HepG2 (cell line): ENCODE data around the gene IL6R. TPM values are rescaled to one million over a fixed set of nuclear protein-coding genes. Genes with fewer than 3 reads are reported as not detected.

Source experiments
- CENPX ChIP-seq: sonication (generic); formaldehyde crosslinking; IDR thresholded peaks from 2 replicates; pipeline ENCODE4 v1.9.0; 2021; ENCODE audit warnings: mild to moderate bottlenecking, missing genetic modification reagents, moderate library complexity
- ESRRA ChIP-seq: sonication (generic); formaldehyde crosslinking; IDR thresholded peaks from 2 replicates; pipeline ENCODE4 v1.5.1; 2020; ENCODE audit warnings: mild to moderate bottlenecking, low read depth, missing genetic modification reagents
- JDP2 ChIP-seq: sonication (generic); formaldehyde crosslinking; IDR thresholded peaks from 2 replicates; pipeline ENCODE4 v1.8.1; 2022; ENCODE audit warnings: missing genetic modification reagents, borderline replicate concordance
- KDM3A ChIP-seq: IDR thresholded peaks from 2 replicates; pipeline ENCODE4 v1.6.1; 2018; ENCODE audit warnings: low read depth, missing compliant biosample characterization
- MAZ ChIP-seq, 2 experiments: sonication (generic) in 1 of 2; formaldehyde crosslinking in 1 of 2; IDR thresholded peaks; 2 replicates each; pipeline versions ENCODE4 v1.5.0 to v1.6.1; 2012 to 2020; ENCODE audit warnings: low read depth in 2 of 2, mild to moderate bottlenecking in 2 of 2, borderline replicate concordance in 1 of 2, improper control_type of control experiment in 1 of 2, low read length in 1 of 2, missing genetic modification reagents in 1 of 2, moderate library complexity in 1 of 2
- MBNL3 ChIP-seq: fragments of 250-450 bp; sonication (Bioruptor Pico); conservative IDR thresholded peaks from 2 replicates; pipeline ENCODE4 v1.8.0; 2022; ENCODE audit warnings: mild to moderate bottlenecking, inconsistent platforms
- PHF5A ChIP-seq: IDR thresholded peaks from one replicate; pipeline ENCODE4 v1.6.1; 2018; ENCODE audit warnings: low read depth, missing genetic modification reagents; ENCODE audit not compliant: unreplicated experiment
- SPEN ChIP-seq: sonication (generic); formaldehyde crosslinking; IDR thresholded peaks from 2 replicates; pipeline ENCODE4 v1.5.1; 2020; ENCODE audit warnings: low read depth, mild to moderate bottlenecking, missing genetic modification reagents
- TOE1 ChIP-seq: sonication (generic); formaldehyde crosslinking; IDR thresholded peaks from 2 replicates; pipeline ENCODE4 v1.4.0; 2020; ENCODE audit warnings: mild to moderate bottlenecking, missing genetic modification reagents
- ZNF234 ChIP-seq: sonication (generic); formaldehyde crosslinking; conservative IDR thresholded peaks from 2 replicates; pipeline ENCODE4 v1.5.1; 2020; ENCODE audit warnings: mild to moderate bottlenecking, missing genetic modification reagents
- ZNF383 ChIP-seq: sonication (generic); formaldehyde crosslinking; IDR thresholded peaks from 2 replicates; pipeline ENCODE4 v1.4.0; 2020; ENCODE audit warnings: missing genetic modification reagents, mild to moderate bottlenecking, borderline replicate concordance
- ZNF460 ChIP-seq: sonication (generic); formaldehyde crosslinking; IDR thresholded peaks from 2 replicates; pipeline ENCODE4 v1.5.1; 2020; ENCODE audit warnings: missing genetic modification reagents, mild to moderate bottlenecking, borderline replicate concordance
- ZNF501 ChIP-seq: sonication (generic); formaldehyde crosslinking; IDR thresholded peaks from 2 replicates; pipeline ENCODE4 v1.5.1; 2020; ENCODE audit warnings: mild to moderate bottlenecking, moderate library complexity, missing genetic modification reagents
- polyA plus RNA-seq, 8 experiments: library from polyadenylated mRNA; depleted of rRNA in 3 of 8; stranded (reverse) in 7 of 8; unstranded in 1 of 8; fragments of >200 nt; fragmentation: Illumina TruSeq in 4 of 8; extraction: Trizol in 4 of 8; gene quantifications; 2 replicates each; pipeline versions ENCODE4 v1.2.1 to v1.2.3, GENCODE V29; 2011 to 2016; ENCODE audit warnings: low read depth in 4 of 8, missing spikeins in 1 of 8, mixed read lengths in 1 of 8; ENCODE audit not compliant: insufficient read depth in 1 of 8
- total RNA-seq, 5 experiments: library from RNA; depleted of rRNA; stranded (reverse); fragments of >200 nt; fragmentation: Illumina TruSeq; extraction: Trizol; gene quantifications; 2 replicates each; pipeline ENCODE4 v1.2.3, GENCODE V29; 2016; ENCODE audit warnings: low read depth in 1 of 5
- TF ChIP-seq, protein P1 (sequence below): sonication (generic); formaldehyde crosslinking; IDR thresholded peaks from 2 replicates; pipeline ENCODE4 v1.4.0; 2020; ENCODE audit warnings: missing genetic modification reagents
- TF ChIP-seq, protein P2 (sequence below): IDR thresholded peaks from 2 replicates; pipeline ENCODE4 v1.6.1; 2016; ENCODE audit warnings: mild to moderate bottlenecking
- TF ChIP-seq, protein P3 (sequence below): sonication (generic); formaldehyde crosslinking; IDR thresholded peaks from 2 replicates; pipeline ENCODE4 v1.4.0; 2020; ENCODE audit warnings: missing genetic modification reagents
- TF ChIP-seq, protein P4 (sequence below): IDR thresholded peaks from 2 replicates; pipeline ENCODE4 v1.6.1; 2016; ENCODE audit warnings: missing compliant biosample characterization, missing genetic modification reagents, borderline replicate concordance

The IL6R gene
- total and polyA plus RNA-seq, 2 of the 13 experiments (the other 11 are each of a cell fraction or from before 2014, with no cell fraction given): 5.0 to 24.5 TPM

DNA sequence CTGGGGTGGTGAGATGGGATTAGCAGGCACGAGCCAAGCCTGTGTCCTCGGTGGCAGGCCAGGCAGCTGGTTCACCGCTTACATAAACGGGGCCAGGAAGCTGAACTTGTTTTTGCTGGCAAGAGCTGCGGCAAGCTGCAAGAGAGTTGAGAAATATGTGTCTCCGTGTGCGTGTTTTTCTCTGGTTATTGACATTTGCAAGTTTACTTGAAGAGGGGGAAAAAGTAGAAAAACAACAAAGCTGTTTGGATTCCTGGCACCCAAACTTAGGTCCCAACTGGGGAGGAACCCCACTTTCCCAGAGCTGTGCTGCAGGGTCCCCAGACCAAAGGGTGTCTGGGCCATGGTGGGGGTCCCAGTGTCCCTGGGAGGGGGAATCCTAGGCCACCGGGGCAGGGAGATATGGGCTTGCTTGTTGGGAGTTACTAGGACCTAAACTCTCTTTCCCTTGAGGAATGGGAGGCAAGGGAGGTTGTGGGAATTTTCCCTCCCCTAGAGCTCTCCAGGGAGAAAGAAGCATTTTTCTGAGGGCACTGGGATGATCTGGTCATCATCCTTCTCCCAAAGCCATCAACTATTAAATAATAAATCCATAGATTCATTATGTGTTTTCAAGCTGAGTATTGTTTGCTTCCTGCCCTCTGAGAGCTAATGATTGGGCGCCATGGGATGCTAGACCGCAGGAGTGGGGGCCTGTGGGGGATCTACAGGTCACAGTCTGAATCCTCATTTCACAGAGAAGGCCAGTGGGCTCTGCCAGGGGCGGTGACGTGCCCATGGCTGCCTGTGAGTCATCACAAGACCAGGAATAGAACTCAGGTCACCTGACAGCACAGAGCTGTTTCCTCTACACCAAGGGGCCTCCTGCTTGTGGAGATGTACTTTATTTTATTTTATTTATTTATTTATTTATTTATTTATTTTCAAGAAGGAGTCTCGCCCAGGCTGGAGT is 14.8 kb downstream of the IL6R start (continued):
- TF ChIP-seq, protein P1, sequence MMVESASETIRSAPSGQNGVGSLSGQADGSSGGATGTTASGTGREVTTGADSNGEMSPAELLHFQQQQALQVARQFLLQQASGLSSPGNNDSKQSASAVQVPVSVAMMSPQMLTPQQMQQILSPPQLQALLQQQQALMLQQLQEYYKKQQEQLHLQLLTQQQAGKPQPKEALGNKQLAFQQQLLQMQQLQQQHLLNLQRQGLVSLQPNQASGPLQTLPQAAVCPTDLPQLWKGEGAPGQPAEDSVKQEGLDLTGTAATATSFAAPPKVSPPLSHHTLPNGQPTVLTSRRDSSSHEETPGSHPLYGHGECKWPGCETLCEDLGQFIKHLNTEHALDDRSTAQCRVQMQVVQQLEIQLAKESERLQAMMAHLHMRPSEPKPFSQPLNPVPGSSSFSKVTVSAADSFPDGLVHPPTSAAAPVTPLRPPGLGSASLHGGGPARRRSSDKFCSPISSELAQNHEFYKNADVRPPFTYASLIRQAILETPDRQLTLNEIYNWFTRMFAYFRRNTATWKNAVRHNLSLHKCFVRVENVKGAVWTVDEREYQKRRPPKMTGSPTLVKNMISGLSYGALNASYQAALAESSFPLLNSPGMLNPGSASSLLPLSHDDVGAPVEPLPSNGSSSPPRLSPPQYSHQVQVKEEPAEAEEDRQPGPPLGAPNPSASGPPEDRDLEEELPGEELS (CRISPR knock-in tag): peak; percentile 95
- peak; percentile 78 for TF ChIP-seq ZNF501 (CRISPR knock-in tag)
- no peak; the same call in 1 of the 2 replicates for TF ChIP-seq SPEN (CRISPR knock-in tag)
- TF ChIP-seq ZNF383 (CRISPR knock-in tag): no peak
- TF ChIP-seq, protein P2, sequence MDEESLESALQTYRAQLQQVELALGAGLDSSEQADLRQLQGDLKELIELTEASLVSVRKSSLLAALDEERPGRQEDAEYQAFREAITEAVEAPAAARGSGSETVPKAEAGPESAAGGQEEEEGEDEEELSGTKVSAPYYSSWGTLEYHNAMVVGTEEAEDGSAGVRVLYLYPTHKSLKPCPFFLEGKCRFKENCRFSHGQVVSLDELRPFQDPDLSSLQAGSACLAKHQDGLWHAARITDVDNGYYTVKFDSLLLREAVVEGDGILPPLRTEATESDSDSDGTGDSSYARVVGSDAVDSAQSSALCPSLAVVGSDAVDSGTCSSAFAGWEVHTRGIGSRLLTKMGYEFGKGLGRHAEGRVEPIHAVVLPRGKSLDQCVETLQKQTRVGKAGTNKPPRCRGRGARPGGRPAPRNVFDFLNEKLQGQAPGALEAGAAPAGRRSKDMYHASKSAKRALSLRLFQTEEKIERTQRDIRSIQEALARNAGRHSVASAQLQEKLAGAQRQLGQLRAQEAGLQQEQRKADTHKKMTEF: peak; percentile 73; the same call in 1 of the 2 replicates
- no peak for TF ChIP-seq TOE1 (CRISPR knock-in tag)
- TF ChIP-seq JDP2 (CRISPR knock-in tag): no peak
- TF ChIP-seq, protein P3, sequence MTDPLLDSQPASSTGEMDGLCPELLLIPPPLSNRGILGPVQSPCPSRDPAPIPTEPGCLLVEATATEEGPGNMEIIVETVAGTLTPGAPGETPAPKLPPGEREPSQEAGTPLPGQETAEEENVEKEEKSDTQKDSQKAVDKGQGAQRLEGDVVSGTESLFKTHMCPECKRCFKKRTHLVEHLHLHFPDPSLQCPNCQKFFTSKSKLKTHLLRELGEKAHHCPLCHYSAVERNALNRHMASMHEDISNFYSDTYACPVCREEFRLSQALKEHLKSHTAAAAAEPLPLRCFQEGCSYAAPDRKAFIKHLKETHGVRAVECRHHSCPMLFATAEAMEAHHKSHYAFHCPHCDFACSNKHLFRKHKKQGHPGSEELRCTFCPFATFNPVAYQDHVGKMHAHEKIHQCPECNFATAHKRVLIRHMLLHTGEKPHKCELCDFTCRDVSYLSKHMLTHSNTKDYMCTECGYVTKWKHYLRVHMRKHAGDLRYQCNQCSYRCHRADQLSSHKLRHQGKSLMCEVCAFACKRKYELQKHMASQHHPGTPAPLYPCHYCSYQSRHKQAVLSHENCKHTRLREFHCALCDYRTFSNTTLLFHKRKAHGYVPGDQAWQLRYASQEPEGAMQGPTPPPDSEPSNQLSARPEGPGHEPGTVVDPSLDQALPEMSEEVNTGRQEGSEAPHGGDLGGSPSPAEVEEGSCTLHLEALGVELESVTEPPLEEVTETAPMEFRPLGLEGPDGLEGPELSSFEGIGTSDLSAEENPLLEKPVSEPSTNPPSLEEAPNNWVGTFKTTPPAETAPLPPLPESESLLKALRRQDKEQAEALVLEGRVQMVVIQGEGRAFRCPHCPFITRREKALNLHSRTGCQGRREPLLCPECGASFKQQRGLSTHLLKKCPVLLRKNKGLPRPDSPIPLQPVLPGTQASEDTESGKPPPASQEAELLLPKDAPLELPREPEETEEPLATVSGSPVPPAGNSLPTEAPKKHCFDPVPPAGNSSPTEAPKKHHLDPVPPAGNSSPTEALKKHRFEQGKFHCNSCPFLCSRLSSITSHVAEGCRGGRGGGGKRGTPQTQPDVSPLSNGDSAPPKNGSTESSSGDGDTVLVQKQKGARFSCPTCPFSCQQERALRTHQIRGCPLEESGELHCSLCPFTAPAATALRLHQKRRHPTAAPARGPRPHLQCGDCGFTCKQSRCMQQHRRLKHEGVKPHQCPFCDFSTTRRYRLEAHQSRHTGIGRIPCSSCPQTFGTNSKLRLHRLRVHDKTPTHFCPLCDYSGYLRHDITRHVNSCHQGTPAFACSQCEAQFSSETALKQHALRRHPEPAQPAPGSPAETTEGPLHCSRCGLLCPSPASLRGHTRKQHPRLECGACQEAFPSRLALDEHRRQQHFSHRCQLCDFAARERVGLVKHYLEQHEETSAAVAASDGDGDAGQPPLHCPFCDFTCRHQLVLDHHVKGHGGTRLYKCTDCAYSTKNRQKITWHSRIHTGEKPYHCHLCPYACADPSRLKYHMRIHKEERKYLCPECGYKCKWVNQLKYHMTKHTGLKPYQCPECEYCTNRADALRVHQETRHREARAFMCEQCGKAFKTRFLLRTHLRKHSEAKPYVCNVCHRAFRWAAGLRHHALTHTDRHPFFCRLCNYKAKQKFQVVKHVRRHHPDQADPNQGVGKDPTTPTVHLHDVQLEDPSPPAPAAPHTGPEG: peak; percentile 32; the same call in 1 of the 2 replicates
- TF ChIP-seq PHF5A (CRISPR knock-in tag): peak; percentile 26
- no peak for TF ChIP-seq ZNF234 (CRISPR knock-in tag)
- TF ChIP-seq MAZ (IDR thresholded peaks at IDR 0.05; ENCODE audit: borderline replicate concordance, low read depth, low read length): no peak
- peak; percentile 36; the same call in 1 of the 2 replicates for TF ChIP-seq MAZ (CRISPR knock-in tag; IDR thresholded peaks at IDR 0.05; ENCODE audit: low read depth)
- TF ChIP-seq, protein P4, sequence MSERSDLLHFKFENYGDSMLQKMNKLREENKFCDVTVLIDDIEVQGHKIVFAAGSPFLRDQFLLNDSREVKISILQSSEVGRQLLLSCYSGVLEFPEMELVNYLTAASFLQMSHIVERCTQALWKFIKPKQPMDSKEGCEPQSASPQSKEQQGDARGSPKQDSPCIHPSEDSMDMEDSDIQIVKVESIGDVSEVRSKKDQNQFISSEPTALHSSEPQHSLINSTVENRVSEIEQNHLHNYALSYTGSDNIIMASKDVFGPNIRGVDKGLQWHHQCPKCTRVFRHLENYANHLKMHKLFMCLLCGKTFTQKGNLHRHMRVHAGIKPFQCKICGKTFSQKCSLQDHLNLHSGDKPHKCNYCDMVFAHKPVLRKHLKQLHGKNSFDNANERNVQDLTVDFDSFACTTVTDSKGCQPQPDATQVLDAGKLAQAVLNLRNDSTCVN (CRISPR knock-in tag): no peak
- no peak; the same call in 1 of the 2 replicates for TF ChIP-seq ZNF460
- TF ChIP-seq CENPX (CRISPR knock-in tag): no peak
- TF ChIP-seq KDM3A: no peak
- TF ChIP-seq MBNL3: no peak
- 0 out of 2 replicates have a peak, but pooled peaks have one; percentile 23 for TF ChIP-seq ESRRA (CRISPR knock-in tag)
